ENCODE data around the gene ERMARD.

GRCh38 chr6:169827290-169827717 is 75.9 kb downstream of the ERMARD start:
- no peak for TF ChIP-seq CTCF (IDR thresholded peaks at IDR 0.05; ENCODE audit: low read length)
- no peak for TF ChIP-seq EZH2 (optimal IDR thresholded peaks at IDR 0.05; ENCODE audit: low read depth, low read length)

Data from MM.1S (cell line).